Uterus (tissue), 4 donors: ENCODE data around the gene RPL10A. TPM values are rescaled to one million over a fixed set of nuclear protein-coding genes. Genes with fewer than 3 reads are reported as not detected.

ENCODE experiments used
- DNase-seq, 2 donors: peaks; one replicate each; pipeline ENCODE4 v3.0.0-alpha.2; 2019 to 2020
- H3K27ac ChIP-seq, 2 donors: fragments of 200-600 bp; sonication (generic); 1 replicate in 1 of 2; 2 replicates in 1 of 2; pipeline ENCODE4 v1.5.1; 2016 to 2018
- H3K27me3 ChIP-seq, 2 donors: fragments of 200-600 bp; sonication (generic); one replicate each; pipeline ENCODE4 v1.5.1; 2018 to 2019; ENCODE audit warnings: control low read depth in 1 of 2
- H3K36me3 ChIP-seq, 2 donors: fragments of 200-600 bp; sonication (generic); one replicate each; pipeline ENCODE4 v1.5.1; 2019; ENCODE audit warnings: control low read depth in 1 of 2
- H3K4me1 ChIP-seq, 2 donors: fragments of 200-600 bp; sonication (generic); one replicate each; pipeline ENCODE4 v1.5.1; 2018 to 2019; ENCODE audit warnings: control low read depth in 1 of 2
- H3K4me3 ChIP-seq, 2 donors: fragments of 200-600 bp; sonication (generic); 1 replicate in 1 of 2; 2 replicates in 1 of 2; pipeline ENCODE4 v1.5.1; 2018 to 2019; ENCODE audit warnings: mild to moderate bottlenecking in 1 of 2
- H3K9me3 ChIP-seq, 2 donors: fragments of 200-600 bp; sonication (generic); one replicate each; pipeline ENCODE4 v1.5.1; 2019; ENCODE audit warnings: control low read depth in 1 of 2
- POLR2A ChIP-seq, 2 donors: fragments of 450-650 bp; IDR thresholded peaks; one replicate each; pipeline ENCODE4 v1.6.1; 2016; ENCODE audit warnings: antibody characterized with exemption in 2 of 2, mild to moderate bottlenecking in 1 of 2, moderate library complexity in 1 of 2
- intact Hi-C: fragments of 100-400 bp; cut with DNase I; formaldehyde crosslinking; loops from one replicate; pipeline ENCODE4 v1.15.1; 2023; ENCODE audit warnings: low total_unique reads
- total RNA-seq, 4 donors: library from RNA; depleted of rRNA in 3 of 4; stranded (reverse); fragments of >200 nt in 3 of 4; gene quantifications; one replicate each; pipeline versions ENCODE4 v1.1.0 to v1.2.4, GENCODE V29; 2014 to 2023
- TF ChIP-seq, protein P1 (sequence below), 4 experiments: fragments of 200-600 bp in 2 of 4; fragments of 450-650 bp in 2 of 4; sonication (generic) in 2 of 4; IDR thresholded peaks; one replicate each; pipeline ENCODE4 v1.5.1; 2016 to 2019; ENCODE audit warnings: antibody characterized with exemption in 4 of 4, mild to moderate bottlenecking in 2 of 4, moderate library complexity in 1 of 4
- donor health status: DM: yes; HTN: yes; CAD: no.

The RPL10A gene
- total RNA-seq, 4 donors from 2014 or later = 1,557 to 4,762 (median 2,904) TPM

DNA sequence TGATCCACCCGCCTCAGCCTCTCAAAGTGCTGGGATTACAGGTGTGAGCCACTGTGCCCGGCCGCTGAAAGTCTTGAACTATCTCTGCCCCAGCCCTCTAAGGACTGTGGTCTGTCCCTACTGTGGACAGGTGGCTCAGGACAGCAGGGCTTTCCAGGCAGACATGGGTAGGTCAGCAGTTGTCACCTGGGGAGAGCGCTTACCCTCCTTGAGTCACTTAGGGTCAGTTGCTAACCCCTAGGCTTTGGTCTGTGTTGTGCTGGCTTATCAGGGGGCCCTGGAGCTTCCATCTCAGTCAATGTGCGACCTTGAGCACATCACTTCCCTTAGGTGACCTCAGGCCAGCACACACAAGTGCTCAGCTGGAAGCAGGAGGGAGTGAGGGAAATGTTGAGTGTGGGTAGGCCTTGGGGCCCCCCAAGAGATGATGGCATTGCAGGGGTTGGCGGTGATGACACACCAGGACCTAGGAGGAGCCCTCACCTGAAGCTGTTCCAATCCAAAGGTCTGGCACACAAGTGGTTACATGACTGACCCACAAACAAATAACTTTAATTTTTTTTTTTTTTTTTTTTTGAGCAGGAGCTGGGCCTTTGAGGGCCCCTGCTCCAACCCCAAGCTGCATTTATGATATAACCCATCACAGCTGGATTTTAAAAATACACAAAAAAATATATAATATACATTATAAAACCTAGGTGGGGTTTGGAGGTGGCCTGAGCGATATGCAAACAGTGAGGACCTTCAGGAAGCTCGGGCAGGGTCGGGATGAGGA is 5.1 kb downstream of the RPL10A start:
- H3K27ac ChIP-seq = peak overlapping the region; percentile 2 to 26
- no peak overlapping the region for H3K4me3 ChIP-seq
- no peak for DNase-seq
- no peaks in the 10 kb centered on the region for H3K36me3 ChIP-seq
- H3K4me1 ChIP-seq = peaks cover 0 to 7% of the 10 kb centered on the region in 2 donors
- intact Hi-C loops = no loop called here
- TF ChIP-seq POLR2A (IDR thresholded peaks at IDR 0.05) = no peak
- TF ChIP-seq, protein P1, sequence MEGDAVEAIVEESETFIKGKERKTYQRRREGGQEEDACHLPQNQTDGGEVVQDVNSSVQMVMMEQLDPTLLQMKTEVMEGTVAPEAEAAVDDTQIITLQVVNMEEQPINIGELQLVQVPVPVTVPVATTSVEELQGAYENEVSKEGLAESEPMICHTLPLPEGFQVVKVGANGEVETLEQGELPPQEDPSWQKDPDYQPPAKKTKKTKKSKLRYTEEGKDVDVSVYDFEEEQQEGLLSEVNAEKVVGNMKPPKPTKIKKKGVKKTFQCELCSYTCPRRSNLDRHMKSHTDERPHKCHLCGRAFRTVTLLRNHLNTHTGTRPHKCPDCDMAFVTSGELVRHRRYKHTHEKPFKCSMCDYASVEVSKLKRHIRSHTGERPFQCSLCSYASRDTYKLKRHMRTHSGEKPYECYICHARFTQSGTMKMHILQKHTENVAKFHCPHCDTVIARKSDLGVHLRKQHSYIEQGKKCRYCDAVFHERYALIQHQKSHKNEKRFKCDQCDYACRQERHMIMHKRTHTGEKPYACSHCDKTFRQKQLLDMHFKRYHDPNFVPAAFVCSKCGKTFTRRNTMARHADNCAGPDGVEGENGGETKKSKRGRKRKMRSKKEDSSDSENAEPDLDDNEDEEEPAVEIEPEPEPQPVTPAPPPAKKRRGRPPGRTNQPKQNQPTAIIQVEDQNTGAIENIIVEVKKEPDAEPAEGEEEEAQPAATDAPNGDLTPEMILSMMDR (IDR thresholded peaks at IDR 0.05) = no peak
- no peaks in the 10 kb centered on the region for H3K9me3 ChIP-seq
- H3K27me3 ChIP-seq = no peaks in the 10 kb centered on the region

DNA sequence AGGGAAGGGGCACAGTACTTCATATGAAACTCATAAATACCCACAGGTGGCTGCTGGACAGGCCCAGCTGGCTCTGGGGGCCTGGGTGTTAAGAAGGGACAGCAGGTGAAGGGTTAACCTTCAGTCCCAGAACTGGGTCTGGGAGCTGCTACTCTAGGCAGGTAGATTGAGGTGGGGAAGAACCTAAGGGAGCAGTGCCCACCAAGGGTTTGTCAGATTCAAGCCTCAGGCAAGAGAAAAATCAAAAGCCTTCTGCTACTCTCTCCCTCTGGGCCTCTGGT is 5.6 kb downstream of the RPL10A start:
- TF ChIP-seq, protein P1 (IDR thresholded peaks at IDR 0.05) = no peak
- no peak for TF ChIP-seq POLR2A (IDR thresholded peaks at IDR 0.05)
- peaks cover 0 to 7% of the 10 kb centered on the region in 2 donors for H3K4me1 ChIP-seq
- H3K27me3 ChIP-seq = no peaks in the 10 kb centered on the region
- no peak overlapping the region for H3K4me3 ChIP-seq
- no peaks in the 10 kb centered on the region for H3K9me3 ChIP-seq
- no peaks in the 10 kb centered on the region for H3K36me3 ChIP-seq
- intact Hi-C loops = no loop called here
- H3K27ac ChIP-seq = no peak overlapping the region
- no peak for DNase-seq

DNA sequence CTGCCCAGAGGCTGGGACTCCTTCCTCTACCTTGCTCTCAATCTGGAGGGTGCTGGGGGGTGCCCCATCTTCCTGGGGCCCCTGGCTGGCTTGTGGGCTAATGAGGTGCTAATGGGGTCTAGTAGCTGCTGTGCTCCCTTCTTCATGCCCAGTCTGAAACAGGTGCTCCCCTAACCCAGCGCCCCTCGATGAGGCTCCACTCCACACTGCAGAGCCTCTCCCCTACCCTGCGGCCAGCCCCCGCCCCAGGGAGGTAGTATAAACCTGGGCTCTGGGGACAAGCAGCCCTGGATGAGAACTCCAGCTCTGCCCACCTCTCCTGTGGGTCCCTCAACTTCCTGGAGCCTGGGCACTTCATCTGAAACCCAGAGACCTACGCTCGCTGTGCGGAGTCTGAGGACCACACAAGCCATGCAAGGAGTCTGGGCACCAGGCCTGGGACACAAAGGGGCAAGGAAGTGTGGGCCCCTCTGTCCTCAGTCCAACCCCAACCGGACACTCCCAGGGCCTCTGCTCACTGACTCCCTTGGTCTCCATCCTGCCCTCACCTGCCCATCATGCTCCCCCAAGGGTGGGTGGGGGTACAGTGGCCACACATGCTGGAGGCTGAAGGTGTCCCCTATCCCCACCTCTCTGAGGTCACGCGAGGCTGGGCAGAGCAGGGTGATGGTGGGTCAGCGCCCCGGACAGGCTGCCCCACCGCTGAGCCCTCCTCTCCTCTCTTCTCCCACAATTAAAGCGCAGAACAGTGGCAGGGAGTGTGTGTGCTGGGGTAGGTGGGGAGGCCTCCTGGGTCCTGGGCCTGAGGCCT is 6.1 kb downstream of the RPL10A start:
- Histone ChIP-seq H3K9me3 (no peaks in the 10 kb centered on the region), H3K27ac (no peak overlapping the region), H3K27me3 (no peaks in the 10 kb centered on the region), H3K36me3 (no peaks in the 10 kb centered on the region), H3K4me3 (no peak overlapping the region), H3K4me1 (peaks cover 0 to 7% of the 10 kb centered on the region in 2 donors)
- no peak for DNase-seq
- TF ChIP-seq POLR2A (IDR thresholded peaks at IDR 0.05) = no peak
- TF ChIP-seq, protein P1 (IDR thresholded peaks at IDR 0.05) = no peak
- intact Hi-C loops = no loop called here

DNA sequence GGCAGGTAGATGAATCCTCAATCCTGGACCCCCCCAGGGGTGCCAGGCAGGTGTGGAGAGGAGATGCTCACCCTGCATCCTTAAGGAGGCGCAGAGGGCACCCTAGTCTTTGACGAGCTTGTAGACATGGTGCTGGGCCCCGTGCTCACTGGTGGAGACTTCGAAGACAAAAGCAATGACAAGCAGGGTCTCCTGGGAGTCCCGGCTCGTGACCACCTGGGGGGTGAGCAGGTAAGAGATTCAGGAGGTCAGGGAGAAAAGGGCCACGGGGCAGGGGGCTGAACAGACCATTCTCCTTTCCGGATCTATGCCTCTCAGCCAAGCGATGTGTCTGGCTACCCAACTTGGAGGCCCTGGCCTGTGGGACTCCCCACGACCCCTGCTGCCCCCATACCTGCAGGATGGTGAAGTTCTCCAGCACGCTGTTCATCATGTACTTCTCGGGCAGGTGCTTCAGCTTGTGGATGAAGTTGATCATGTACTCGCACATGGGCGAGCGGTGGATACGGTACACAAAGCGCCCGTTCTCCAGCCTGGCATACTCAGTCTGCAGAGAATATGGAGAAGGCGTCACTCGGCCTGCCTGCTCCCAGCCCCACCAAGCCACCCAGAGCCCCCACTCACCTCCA is 6.9 kb downstream of the RPL10A start:
- peaks cover 0 to 5% of the 10 kb centered on the region in 2 donors for H3K4me1 ChIP-seq
- DNase-seq = no peak
- intact Hi-C loops = no loop called here
- H3K9me3 ChIP-seq = no peaks in the 10 kb centered on the region
- no peaks in the 10 kb centered on the region for H3K27me3 ChIP-seq
- TF ChIP-seq, protein P1 (IDR thresholded peaks at IDR 0.05) = no peak
- TF ChIP-seq POLR2A (IDR thresholded peaks at IDR 0.05) = no peak
- no peaks in the 10 kb centered on the region for H3K36me3 ChIP-seq
- no peak overlapping the region for H3K4me3 ChIP-seq
- H3K27ac ChIP-seq = no peak overlapping the region

DNA sequence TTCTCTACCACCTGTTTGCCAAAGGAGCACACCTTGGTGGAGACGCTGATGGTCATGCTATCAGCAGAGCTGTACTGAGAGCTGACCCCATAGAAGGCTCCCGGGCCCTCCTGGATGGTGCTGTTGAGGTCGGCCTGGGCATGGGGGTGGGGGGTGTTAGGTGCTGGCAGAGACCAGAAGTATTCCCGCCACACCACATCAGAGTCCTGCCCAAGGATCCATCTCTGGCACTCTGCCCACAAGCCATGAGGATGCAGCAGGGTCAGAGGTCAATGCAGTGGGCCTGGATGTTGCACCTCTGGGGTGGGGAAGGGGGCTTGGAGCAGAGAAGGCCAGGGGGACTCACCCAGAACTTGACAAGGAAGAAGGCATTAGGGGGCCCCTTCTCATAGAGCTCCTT is 7.4 kb downstream of the RPL10A start:
- no peaks in the 10 kb centered on the region for H3K36me3 ChIP-seq
- no peaks in the 10 kb centered on the region for H3K9me3 ChIP-seq
- TF ChIP-seq POLR2A (IDR thresholded peaks at IDR 0.05) = no peak
- TF ChIP-seq, protein P1 (IDR thresholded peaks at IDR 0.05) = no peak
- H3K27ac ChIP-seq = no peak overlapping the region
- H3K4me3 ChIP-seq = no peak overlapping the region
- H3K4me1 ChIP-seq = no peaks in the 10 kb centered on the region
- intact Hi-C loops = no loop called here
- H3K27me3 ChIP-seq = no peaks in the 10 kb centered on the region
- no peak for DNase-seq
